Measurements from ENCODE around the gene SEMA3F.

The SEMA3F gene

GRCh38 chr3:50229490-50229889 lies 74.4 kb downstream of the SEMA3F start:
- Histone ChIP-seq H3K4me2 (ENCODE audit: low read length) (0 out of 2 replicates have a peak overlapping the region, but pooled peaks have one; percentile 27), H4K20me1 (ENCODE audit: insufficient read depth, low read length) (no peaks in the 10 kb centered on the region), H2AFZ (ENCODE audit: low read depth, low read length) (no peak overlapping the region), H3K27ac (ENCODE audit: low read length) (no peak overlapping the region), H3K9ac (ENCODE audit: low read length) (no peak overlapping the region), H3K4me1 (ENCODE audit: low read length) (peaks cover 22% of the 10 kb centered on the region), H3K36me3 (replicated peaks; ENCODE audit: low read depth, low read length) (no peaks in the 10 kb centered on the region), H3K27me3 (ENCODE audit: low read depth, low read length) (0 out of 2 replicates have a peak, but pooled peaks cover 3% of the 10 kb centered on the region), H3K9me3 (ENCODE audit: insufficient read depth, low read length) (no peaks in the 10 kb centered on the region), H3K79me2 (ENCODE audit: low read length) (peaks cover 11% of the 10 kb centered on the region; the same call in 1 of the 2 replicates), H3K4me3 (ENCODE audit: low read length) (no peak overlapping the region)
- TF ChIP-seq CTCF (IDR thresholded peaks at IDR 0.05; ENCODE audit: low read depth, low read length) (no peak), EZH2phosphoT487 (IDR thresholded peaks at IDR 0.05; ENCODE audit: low read depth) (no peak)

GRCh38 chr3:50230104-50230793 lies 75.1 kb downstream of the SEMA3F start:
- H3K4me1 ChIP-seq (ENCODE audit: low read length) = peaks cover 30% of the 10 kb centered on the region
- H3K79me2 ChIP-seq (ENCODE audit: low read length) = peaks cover 11% of the 10 kb centered on the region; the same call in 1 of the 2 replicates
- H2AFZ ChIP-seq (ENCODE audit: low read depth, low read length) = no peak overlapping the region; the same call in 1 of the 2 replicates
- no peak overlapping the region for H3K27ac ChIP-seq (ENCODE audit: low read length)
- no peaks in the 10 kb centered on the region for H3K9me3 ChIP-seq (ENCODE audit: insufficient read depth, low read length)
- H4K20me1 ChIP-seq (ENCODE audit: insufficient read depth, low read length) = no peaks in the 10 kb centered on the region
- TF ChIP-seq EZH2phosphoT487 (IDR thresholded peaks at IDR 0.05; ENCODE audit: low read depth) (no peak), CTCF (IDR thresholded peaks at IDR 0.05; ENCODE audit: low read depth, low read length) (no peak)
- H3K9ac ChIP-seq (ENCODE audit: low read length) = peak overlapping the region; percentile 0; the same call in 1 of the 2 replicates
- H3K36me3 ChIP-seq (replicated peaks; ENCODE audit: low read depth, low read length) = no peaks in the 10 kb centered on the region
- H3K4me2 ChIP-seq (ENCODE audit: low read length) = peak overlapping the region; percentile 27
- H3K27me3 ChIP-seq (ENCODE audit: low read depth, low read length) = no peaks in the 10 kb centered on the region
- H3K4me3 ChIP-seq (ENCODE audit: low read length) = peak overlapping the region; percentile 0; the same call in 1 of the 2 replicates

GRCh38 chr3:50230794-50231125 lies 75.6 kb downstream of the SEMA3F start:
- peak overlapping the region; percentile 0; the same call in 1 of the 2 replicates for H3K9ac ChIP-seq (ENCODE audit: low read length)
- H3K79me2 ChIP-seq (ENCODE audit: low read length) = peaks cover 11% of the 10 kb centered on the region; the same call in 1 of the 2 replicates
- H3K27ac ChIP-seq (ENCODE audit: low read length) = no peak overlapping the region
- no peaks in the 10 kb centered on the region for H3K27me3 ChIP-seq (ENCODE audit: low read depth, low read length)
- peak overlapping the region; percentile 27 for H3K4me2 ChIP-seq (ENCODE audit: low read length)
- TF ChIP-seq EZH2phosphoT487 (IDR thresholded peaks at IDR 0.05; ENCODE audit: low read depth) = no peak
- no peak for TF ChIP-seq CTCF (IDR thresholded peaks at IDR 0.05; ENCODE audit: low read depth, low read length)
- H4K20me1 ChIP-seq (ENCODE audit: insufficient read depth, low read length) = no peaks in the 10 kb centered on the region
- no peaks in the 10 kb centered on the region for H3K36me3 ChIP-seq (replicated peaks; ENCODE audit: low read depth, low read length)
- no peaks in the 10 kb centered on the region for H3K9me3 ChIP-seq (ENCODE audit: insufficient read depth, low read length)
- peak overlapping the region; percentile 0; the same call in 1 of the 2 replicates for H3K4me3 ChIP-seq (ENCODE audit: low read length)
- peaks cover 25% of the 10 kb centered on the region for H3K4me1 ChIP-seq (ENCODE audit: low read length)
- no peak overlapping the region for H2AFZ ChIP-seq (ENCODE audit: low read depth, low read length)

- no peak overlapping the region for H3K27ac ChIP-seq (ENCODE audit: low read length)
- no peak overlapping the region for H3K4me3 ChIP-seq (ENCODE audit: low read length)
- peaks cover 17% of the 10 kb centered on the region for H3K79me2 ChIP-seq (ENCODE audit: low read length)
- H3K36me3 ChIP-seq (replicated peaks; ENCODE audit: low read depth, low read length) = no peaks in the 10 kb centered on the region
- H3K27me3 ChIP-seq (ENCODE audit: low read depth, low read length) = no peaks in the 10 kb centered on the region
- H2AFZ ChIP-seq (ENCODE audit: low read depth, low read length) = no peak overlapping the region
- H3K9me3 ChIP-seq (ENCODE audit: insufficient read depth, low read length) = no peaks in the 10 kb centered on the region
- no peaks in the 10 kb centered on the region for H4K20me1 ChIP-seq (ENCODE audit: insufficient read depth, low read length)
- no peak for TF ChIP-seq CTCF (IDR thresholded peaks at IDR 0.05; ENCODE audit: low read depth, low read length)
- TF ChIP-seq EZH2phosphoT487 (IDR thresholded peaks at IDR 0.05; ENCODE audit: low read depth) = no peak
- H3K4me1 ChIP-seq (ENCODE audit: low read length) = peaks cover 23% of the 10 kb centered on the region
- H3K4me2 ChIP-seq (ENCODE audit: low read length) = no peak overlapping the region
- no peak overlapping the region for H3K9ac ChIP-seq (ENCODE audit: low read length)
Observed at GRCh38 chr3:50231581-50231980, 76.5 kb downstream of the SEMA3F start.
